NOMO-1 treated with dmso at 0.1 percent for 144 hours (cell line): ENCODE results near the gene FHIT.

Source experiments
- DNase-seq: peaks from one replicate; lab custom pipeline; 2025; ENCODE audit not compliant: unreplicated experiment; lab: John Stamatoyannopoulos, UW

The FHIT gene

DNA sequence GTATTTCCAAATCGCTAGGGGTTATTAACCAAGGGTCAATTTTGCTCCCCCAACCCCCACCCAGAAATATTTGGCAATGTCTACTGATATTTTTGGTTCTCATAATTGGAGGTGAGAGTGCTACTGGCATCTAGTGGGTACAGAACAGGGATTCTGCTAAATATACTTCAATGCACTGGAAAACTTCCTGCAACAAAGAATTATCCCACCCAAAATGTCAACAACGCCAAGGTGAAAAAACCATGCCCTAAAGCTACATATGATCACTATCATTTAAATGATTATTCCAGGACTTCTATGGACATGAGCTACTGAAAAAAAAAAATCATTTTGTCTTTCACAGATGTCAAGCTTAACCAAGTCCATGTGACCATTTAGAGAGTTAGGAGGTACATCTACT, 867.9 kb downstream of the FHIT start:
- DNase-seq = no peak

DNA sequence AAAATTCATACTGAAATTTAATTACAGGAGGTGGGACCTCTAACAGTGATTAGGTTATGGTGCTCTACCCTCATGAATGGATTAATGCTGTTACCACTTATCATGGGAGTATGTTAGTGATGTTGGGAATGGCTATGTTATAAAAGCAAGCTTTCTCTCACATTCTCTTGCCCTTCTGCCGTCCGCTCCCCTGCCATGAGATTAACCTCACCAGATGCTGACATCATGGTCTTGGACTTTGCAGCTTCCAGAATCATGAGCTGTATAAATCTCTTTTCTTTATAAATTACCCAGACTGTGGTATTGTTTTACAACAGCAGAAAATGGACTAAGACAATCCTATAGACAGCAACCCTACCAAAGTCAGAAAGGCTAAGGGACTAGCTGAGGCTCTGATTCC, 884.8 kb downstream of the FHIT start:
- DNase-seq = no peak

DNA sequence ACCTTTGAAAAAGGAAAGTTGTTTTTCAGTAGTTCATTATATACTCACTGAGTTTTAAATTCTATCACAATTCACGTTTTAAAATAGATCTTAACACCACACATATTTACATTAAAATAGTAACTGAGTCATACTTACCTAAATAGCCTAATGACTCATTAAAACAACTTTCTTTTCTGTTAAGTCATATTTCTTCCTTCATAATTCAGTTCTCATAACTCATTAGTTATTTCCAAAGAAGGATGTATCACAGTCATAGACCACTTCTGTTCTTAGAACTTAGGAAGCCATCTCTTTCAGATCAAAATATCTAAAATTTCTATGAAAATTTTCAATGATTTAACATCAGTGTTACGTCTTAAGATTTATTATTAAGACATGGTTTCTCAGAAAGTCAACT, 885.9 kb downstream of the FHIT start:
- DNase-seq = no peak

DNA sequence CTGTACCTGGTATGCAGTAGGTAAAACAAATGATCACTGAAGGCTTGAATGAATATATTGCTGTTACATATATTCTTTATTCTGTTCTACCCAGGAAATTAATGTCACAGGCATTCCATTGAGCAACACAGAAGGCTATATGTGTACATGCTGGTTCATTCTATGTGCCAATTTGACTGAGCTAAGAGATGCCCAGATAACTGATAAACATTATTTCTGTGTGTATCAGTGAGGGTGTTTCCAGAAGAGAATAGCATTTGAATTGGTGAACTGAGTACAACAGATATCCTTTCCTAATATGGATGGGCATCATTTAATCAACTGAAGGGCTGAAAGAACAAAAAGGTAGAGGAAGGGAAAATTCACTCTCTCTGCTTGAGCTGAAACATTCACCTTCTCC, 886.8 kb downstream of the FHIT start:
- no peak for DNase-seq

- DNase-seq = no peak
Measured at GRCh38 chr3:60363817-60364216, 887.4 kb downstream of the FHIT start.

DNA sequence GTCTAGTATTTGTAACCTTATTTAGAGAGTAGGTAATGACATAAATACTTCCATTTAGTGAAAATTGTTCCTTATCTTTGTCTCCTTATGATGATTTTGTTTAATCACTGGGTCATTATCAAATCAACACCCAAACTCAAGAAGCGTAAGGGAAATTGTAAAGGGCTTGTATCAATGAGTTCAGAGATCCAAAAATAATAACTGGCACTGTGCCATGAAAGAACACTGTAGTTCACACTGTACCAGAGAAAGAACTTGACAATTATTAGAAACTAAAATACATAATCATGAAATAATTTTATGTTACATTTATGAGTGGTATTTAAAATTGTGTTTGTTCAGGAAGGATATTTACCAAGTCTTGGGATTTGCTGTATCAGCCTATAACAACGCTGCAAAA, 895.4 kb downstream of the FHIT start:
- DNase-seq = no peak

DNA sequence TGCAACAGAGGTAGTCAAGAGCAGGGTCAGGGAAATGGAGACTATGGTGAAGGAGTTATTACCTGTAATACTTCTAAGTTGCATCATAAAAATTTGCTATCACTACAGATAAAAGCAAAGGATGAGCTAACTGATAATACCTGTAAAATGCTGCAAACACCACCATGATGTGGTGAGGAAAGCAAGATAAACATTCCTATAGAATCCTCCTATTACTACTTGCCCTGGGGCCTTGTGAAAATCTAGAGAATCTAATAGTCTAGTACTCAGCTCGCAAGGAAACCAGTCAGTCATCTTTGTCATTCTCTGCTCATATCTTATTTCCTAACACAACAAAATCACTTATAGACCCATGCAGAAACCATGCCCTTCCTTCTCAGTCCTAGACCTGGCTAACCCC, 899.8 kb downstream of the FHIT start:
- no peak for DNase-seq

DNA sequence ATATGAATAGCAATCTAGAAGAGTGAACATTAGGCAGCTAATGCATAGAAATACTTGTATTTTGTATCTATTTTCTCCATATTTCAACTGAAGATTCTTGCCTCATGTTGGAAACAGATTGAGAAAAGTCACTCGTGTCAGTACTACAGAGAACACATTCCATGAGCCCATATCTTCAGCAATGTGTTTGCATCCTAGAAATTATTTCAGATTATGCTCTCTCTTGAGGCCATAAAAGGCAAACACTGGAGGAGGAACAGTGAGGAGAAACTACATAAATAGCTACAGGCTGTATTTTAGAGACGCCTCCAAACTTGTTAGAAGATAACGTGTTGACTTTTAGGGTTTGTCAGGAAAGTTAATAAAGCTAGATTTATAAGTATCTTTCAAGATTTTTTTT, 906.9 kb downstream of the FHIT start:
- no peak for DNase-seq

- DNase-seq = no peak
Measured at GRCh38 chr3:60343831-60344230, 907.4 kb downstream of the FHIT start.

- DNase-seq = no peak
Measured at GRCh38 chr3:60339304-60339703, 911.9 kb downstream of the FHIT start.

DNA sequence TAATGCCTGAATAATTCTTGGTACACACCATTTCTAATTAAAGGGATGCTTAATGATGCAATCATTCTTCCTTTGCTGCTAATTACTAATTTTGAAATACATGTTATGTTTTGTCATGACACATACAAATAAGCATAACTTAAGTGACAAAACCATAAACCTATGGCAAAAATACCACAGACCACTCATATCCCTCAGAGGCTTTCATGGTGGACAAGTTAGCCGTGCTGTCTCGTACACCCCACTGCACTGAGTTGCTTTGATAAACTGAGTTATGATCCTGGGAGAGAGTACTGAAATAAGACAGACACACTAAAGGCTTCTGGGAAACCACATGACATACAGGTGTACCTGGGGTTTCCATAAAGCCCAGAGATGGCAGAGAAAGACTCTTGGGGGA, 913.8 kb downstream of the FHIT start:
- DNase-seq = no peak

DNA sequence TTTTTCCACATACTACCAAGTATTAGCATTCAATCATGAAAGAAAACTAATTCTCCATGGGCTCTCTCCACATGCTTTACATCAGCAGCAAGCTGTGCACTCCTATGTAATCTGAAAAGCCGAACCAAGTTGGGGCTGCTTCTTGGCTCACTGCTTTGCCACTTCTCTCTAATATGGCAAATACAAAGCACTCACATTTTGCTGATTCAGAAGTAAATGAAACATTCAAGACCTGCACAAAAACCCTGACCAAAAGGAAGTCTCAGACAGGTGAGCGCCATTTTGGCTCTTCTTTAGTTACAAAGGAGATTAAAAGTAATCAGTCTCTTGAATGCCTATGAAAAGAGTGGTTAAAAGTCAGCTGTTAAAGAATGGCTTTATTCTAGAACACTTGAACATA, 915.2 kb downstream of the FHIT start:
- DNase-seq = no peak

- DNase-seq = peak; percentile 24
Measured at GRCh38 chr3:60333710-60334109, 917.5 kb downstream of the FHIT start.

DNA sequence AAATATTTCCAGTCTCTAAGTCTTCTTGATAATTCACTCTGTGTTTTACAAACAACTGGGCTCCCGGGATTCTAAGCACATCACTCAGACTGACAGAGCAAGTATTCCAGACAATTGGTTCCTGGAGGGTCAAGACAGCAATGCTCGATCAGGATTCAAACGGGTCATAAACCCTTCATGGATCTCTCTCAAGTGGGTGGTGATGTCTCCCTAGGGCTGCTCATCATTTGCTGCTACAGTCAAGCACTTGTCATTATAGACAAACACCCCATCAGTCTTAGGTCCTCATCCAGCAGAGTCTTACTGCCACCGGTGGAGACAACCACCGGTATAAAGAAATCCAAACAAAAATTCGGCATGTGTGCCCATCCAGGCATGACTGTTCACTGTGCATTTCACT, 921.1 kb downstream of the FHIT start:
- no peak for DNase-seq

DNA sequence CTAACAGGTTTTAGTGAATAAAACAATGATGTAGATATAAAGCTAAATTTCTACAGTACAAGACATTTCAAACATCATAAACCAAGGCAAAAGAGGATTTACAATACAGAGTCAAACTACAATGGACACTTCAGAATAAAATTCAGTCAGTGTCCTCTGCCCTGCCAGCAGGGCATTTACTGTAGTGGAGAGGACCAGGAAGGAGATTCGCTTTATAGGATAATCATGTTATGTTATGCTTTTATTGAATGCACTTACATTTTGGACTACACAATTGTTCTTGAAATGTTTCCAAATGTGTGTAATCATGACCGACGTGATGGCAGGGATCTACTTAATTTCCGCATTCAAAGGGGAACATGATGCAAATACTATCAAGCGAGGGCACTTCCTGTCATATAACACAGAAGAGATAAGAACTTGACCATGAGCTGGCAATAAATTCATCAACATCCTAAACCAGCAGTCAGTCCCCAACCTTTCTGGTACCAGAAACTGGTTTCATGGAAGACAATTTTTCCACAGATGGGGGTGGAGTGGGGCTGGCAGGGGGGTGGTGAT, 925.6 kb downstream of the FHIT start:
- DNase-seq = no peak

DNA sequence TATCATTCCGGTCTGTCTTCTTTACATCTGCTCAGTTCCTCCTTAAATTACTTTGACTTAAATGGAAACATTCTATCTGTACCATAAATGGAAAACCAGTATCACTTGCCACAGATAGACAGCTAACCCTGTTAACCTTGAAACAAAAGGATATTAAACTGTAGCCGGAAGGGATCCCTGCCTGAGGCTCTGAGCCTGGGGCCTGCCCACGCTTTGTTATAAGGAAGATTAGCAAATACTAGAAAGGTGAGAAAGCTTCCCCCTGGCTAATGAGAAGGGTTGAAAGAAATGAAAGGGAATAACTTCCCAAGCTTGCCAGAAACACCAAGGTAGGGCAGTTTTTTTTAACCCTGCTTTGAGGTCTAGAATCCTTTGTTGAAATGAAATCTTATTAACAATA, 927.6 kb downstream of the FHIT start:
- DNase-seq = no peak

GRCh38 chr3:60323180-60323579, 928.1 kb downstream of the FHIT start:
- DNase-seq = no peak

DNA sequence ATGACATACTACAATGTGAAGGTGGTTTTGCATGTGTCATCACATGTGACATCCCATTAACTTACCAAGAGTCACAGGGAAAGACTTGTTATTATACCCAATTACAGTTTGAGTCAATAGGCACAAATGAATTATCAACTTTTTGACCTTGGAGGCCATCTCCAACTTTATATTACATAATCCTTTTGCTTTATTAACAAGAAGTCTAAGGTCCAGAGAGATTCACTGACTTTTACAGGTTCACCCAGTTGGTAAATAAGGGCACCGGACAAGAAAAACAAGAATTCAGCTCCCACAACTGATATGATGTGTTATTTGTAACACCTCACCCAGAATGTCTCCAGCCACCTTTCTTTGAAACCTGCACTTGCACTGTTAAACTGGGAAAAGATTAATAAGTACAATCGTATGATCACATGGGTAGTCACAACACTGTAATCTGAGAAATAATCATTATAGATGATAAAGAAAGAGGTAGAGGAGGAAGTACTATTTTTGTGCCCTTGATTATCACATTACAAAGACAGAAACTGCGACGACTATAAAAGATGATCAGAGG, 928.9 kb downstream of the FHIT start:
- no peak for DNase-seq

DNA sequence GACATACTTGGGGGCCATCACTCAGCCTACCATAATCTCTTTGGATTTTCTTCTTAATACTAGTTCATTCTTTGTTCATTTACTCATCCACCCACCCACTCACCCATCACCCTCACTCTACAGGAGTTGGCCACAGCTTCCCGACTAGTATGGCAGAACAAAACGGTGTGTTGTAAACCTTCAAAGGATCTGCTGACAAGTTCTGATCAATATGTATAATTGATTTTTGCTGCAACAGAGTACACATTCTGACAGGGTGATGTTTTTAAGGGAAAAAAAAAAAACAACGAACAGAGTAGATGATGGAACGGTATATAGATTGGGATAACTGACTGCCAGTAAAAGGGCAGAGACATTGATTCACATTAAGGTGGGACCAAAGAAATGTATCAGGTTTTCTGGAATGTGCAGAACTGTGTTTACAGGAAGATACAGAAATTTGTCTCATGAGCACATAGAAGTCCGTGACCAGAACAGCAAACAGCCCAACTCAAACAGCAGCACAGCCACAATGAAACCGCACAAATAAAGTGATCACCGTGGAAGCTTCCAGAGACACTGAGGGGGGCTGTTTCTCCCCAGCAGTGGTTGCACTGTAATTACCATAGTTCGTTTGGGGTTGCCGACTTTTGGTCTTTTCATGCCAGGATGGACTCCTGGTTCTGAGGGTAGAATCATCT, 931.9 kb downstream of the FHIT start:
- DNase-seq = no peak

DNA sequence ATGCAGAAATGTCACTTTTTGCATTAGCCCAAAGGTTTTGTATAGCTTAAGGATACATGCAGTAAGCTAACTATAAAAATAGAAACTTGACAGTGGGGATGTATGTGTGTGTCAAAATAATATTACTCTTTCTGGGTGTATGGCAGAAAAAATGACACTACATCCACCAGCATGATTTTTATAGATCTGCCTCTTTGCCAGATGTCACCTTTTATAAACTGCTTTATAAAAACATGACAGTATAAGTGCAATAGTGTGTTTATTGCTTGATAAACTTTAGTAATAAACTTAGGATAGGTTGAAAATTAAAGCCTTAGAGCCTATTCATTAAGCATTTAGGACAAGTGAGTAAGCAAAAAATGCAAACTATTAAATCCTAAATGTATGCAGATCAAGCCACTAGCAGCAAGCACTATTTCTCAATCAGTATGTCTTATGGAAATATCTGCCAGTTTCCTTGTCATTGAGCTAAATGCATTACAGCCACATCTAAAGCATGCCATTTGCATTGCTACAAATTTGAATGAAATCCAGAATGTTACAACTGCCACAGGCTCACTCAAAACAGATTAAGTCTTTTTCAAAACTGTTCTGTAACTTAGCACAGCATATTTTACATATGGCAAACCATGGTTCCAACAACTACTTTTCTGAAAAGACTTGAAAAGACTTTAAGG, 935.0 kb downstream of the FHIT start:
- DNase-seq = no peak

- DNase-seq = no peak
Measured at GRCh38 chr3:60313951-60314461, 937.2 kb downstream of the FHIT start.

DNA sequence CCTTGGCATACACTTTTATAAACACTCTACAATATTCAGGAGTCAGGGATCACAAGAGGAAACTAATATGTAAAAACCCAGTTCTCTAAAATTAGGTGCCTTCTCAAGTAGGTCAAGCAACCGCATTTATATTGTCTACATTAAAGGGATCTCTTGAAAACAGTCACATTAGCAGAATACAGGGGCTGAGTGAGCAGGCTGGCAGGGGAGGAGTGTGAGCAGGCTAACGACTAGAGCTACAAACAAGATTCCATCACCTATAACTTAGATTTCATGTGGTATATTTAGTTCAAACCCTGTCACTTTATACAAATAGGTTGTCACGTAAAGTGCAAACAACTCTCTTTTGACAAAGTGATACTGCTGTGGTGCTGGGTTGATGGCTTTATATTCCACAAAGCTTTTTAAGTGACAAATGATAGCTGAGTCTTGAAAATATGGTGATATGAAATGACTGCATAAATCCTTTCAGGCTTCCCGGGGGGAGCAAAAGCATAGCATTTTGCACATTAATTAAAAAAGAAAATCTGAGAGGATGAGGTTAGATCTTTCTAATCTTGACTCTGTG, 937.9 kb downstream of the FHIT start:
- DNase-seq = no peak
